ENCODE data around the gene ALDH3B2. TPM values are rescaled to one million over a fixed set of nuclear protein-coding genes. Genes with fewer than 3 reads are reported as not detected.
"Not testable (repeated sequence)": the region's sequence is repeated elsewhere in the genome, so short reads cannot be mapped to it uniquely, and the experiment has no call there.

Gene ALDH3B2
- total and polyA plus RNA-seq, 3 experiments from 2014 or later = not detected

DNA sequence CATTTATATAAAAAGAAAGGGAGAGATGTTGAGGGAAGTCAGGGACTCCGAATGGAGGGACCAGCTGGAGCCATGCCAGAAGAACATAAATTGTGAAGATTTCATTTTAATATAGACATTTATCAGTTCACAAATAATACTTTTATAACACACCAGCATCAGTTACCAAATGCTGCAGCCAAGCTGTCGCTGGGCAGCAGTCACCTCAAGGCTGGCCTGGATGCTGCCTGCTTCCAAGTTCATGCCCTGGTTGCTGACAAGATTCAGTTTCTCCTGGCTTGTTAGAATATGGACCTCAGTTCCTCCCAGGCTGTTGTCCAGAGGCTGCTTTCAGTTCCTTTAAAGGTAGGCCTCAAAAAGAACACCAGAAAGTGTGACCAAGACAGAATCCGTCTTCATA, 30.8 kb upstream of the ALDH3B2 start:
- CTCF ChIA-PET = no interaction called here
- Mint-ChIP-seq H3K4me3 (no peak overlapping the region), H3K4me1 (no peaks in the 10 kb centered on the region), H3K27ac (no peak overlapping the region), H3K9me3 (peaks cover 0 to 2% (median 0%) of the 10 kb centered on the region in 5 donors), H3K36me3 (no peaks in the 10 kb centered on the region), H3K27me3 (peaks cover 11 to 28% of the 10 kb centered on the region in 2 donors)
- no peak overlapping the region for H3K4me3 ChIP-seq (ENCODE audit: low read length)
- no peaks in the 10 kb centered on the region for H3K4me1 ChIP-seq (ENCODE audit: insufficient read depth, low read length)
- no peaks in the 10 kb centered on the region for H3K27me3 ChIP-seq (ENCODE audit: insufficient read depth, low read length, poor library complexity, severe bottlenecking)
- no peak for DNase-seq
- H3K9me3 ChIP-seq (ENCODE audit: low read length) = no peaks in the 10 kb centered on the region
- POLR2A ChIA-PET = no interaction called here
- H3K27ac ChIP-seq (ENCODE audit: low read depth, low read length) = no peak overlapping the region
- no peaks in the 10 kb centered on the region for H3K36me3 ChIP-seq (ENCODE audit: insufficient read depth, low read length)

DNA sequence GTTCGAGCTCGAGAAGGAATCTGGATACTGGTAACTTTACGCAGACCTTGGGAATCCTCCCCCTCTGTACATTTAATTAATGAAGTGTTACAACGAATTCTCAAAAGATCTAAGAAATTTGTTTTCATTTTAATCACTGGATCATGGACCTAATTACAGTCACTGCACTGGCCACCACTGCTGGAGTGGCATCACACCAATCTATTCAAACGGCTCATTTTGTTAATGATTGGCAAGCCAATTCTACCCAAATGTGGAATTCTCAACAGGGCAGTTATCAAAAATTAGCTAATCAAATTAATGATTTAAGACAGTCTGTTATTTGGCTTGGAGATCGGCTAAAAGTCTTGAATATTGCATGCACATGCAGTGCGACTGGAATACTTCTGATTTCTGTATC, 30.1 kb upstream of the ALDH3B2 start:
- Histone ChIP-seq H3K27ac (ENCODE audit: low read depth, low read length) (no peak overlapping the region), H3K9me3 (ENCODE audit: low read length) (no peaks in the 10 kb centered on the region), H3K4me1 (ENCODE audit: insufficient read depth, low read length) (no peaks in the 10 kb centered on the region), H3K36me3 (ENCODE audit: insufficient read depth, low read length) (no peaks in the 10 kb centered on the region), H3K27me3 (ENCODE audit: insufficient read depth, low read length, poor library complexity, severe bottlenecking) (no peaks in the 10 kb centered on the region), H3K4me3 (ENCODE audit: low read length) (no peak overlapping the region)
- no peaks in the 10 kb centered on the region for H3K36me3 Mint-ChIP-seq
- no peak overlapping the region for H3K4me3 Mint-ChIP-seq
- peaks cover 0 to 2% (median 0%) of the 10 kb centered on the region in 5 donors for H3K9me3 Mint-ChIP-seq
- no peak for DNase-seq
- no peaks in the 10 kb centered on the region for H3K4me1 Mint-ChIP-seq
- H3K27ac Mint-ChIP-seq = no peak overlapping the region
- CTCF ChIA-PET = no interaction called here
- POLR2A ChIA-PET = no interaction called here
- peaks cover 13 to 33% of the 10 kb centered on the region in 2 donors for H3K27me3 Mint-ChIP-seq

DNA sequence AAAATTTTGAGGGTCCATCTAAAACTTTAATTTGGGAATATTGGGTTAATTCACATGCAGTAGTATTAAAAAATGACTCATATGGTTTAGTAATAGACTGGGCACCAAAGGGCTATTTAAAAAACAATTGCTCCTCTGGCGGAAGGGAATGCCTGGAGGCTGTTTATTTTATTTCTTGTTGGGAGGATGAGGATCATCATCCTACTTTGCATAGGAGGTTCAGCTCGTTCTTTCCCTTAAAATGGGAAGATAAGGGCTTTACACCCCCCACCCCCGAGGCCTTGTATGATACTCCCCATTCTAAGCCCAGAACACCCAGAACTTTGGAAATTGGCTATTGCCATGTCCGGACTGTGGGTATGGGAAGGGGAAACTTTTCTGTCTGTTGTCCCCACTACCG, 29.3 kb upstream of the ALDH3B2 start:
- H3K27me3 ChIP-seq (ENCODE audit: insufficient read depth, low read length, poor library complexity, severe bottlenecking); H3K9me3 ChIP-seq (ENCODE audit: low read length); H3K4me1 Mint-ChIP-seq; DNase-seq; POLR2A ChIA-PET; H3K36me3 ChIP-seq (ENCODE audit: insufficient read depth, low read length); CTCF ChIA-PET; H3K27ac ChIP-seq (ENCODE audit: low read depth, low read length); H3K36me3 Mint-ChIP-seq; H3K27ac Mint-ChIP-seq; H3K4me3 ChIP-seq (ENCODE audit: low read length); H3K4me1 ChIP-seq (ENCODE audit: insufficient read depth, low read length); H3K4me3 Mint-ChIP-seq; H3K9me3 Mint-ChIP-seq: not testable (repeated sequence)
- H3K27me3 Mint-ChIP-seq = peaks cover 15 to 39% of the 10 kb centered on the region in 2 donors

DNA sequence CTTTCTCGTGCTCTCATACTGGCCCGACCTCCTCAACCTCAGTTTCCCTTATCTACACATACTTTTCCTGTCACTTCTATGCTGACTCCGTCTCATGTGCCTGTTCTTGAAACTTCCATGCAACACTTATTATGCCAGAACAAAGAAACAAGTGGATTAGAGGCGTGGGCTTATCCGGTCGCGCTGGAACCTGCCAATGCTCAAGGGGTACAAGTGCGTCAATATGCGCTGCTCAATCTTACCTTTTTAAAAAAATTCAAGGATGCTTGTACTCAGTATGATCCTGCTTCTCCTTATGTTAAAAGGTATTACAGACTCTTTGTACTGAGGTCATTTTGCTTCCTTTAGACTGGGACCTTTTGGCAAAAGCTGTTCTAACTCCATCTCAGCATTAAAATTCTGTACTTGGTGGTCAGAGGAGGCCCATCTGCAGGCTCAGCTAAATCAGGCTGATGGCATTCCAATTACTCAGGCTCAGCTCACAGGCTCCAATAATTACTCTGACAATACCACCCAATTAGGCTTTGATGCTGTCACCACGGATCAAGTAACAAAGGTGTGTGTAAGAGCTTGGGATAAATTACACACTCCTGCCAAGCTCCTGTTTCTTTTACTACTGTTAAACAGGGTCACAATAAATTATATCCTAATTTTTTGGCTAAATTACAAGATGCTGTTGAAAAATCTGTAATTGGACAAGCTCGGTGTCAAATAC, 26.3 kb upstream of the ALDH3B2 start:
- Histone ChIP-seq H3K4me3 (ENCODE audit: low read length) (no peak overlapping the region), H3K27me3 (ENCODE audit: insufficient read depth, low read length, poor library complexity, severe bottlenecking) (peaks cover 4% of the 10 kb centered on the region), H3K4me1 (ENCODE audit: insufficient read depth, low read length) (no peaks in the 10 kb centered on the region), H3K9me3 (ENCODE audit: low read length) (no peaks in the 10 kb centered on the region), H3K27ac (ENCODE audit: low read depth, low read length) (no peak overlapping the region), H3K36me3 (ENCODE audit: insufficient read depth, low read length) (no peaks in the 10 kb centered on the region)
- Mint-ChIP-seq H3K27me3 (peaks cover 19 to 53% of the 10 kb centered on the region in 2 donors), H3K36me3 (no peaks in the 10 kb centered on the region), H3K27ac (peak overlapping the region in 1 of 8 donors; percentile 17), H3K9me3 (peaks cover 0 to 2% (median 0%) of the 10 kb centered on the region in 5 donors), H3K4me3 (no peak overlapping the region), H3K4me1 (no peaks in the 10 kb centered on the region)
- ChIA-PET POLR2A (no interaction called here), CTCF (no interaction called here)
- DNase-seq = no peak

DNA sequence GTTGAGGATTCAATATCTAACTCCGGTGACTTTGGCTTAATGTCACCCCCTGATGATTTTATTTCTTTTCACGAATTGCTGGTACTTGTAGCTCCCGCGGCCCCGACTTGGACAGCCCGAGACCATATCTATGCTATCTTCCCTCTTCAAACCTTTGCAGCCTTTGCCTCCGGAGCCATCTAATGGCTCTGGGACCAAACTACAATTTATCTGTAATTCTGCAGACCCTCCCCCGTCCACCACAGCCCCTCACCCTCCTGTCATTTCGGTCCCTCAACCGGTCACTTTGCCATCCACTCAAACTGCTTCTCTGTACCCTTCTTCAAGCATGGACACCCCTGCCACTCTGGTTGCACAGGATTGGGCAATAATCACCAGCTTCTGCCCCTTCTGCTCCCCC, 25.7 kb upstream of the ALDH3B2 start:
- H3K36me3 ChIP-seq (ENCODE audit: insufficient read depth, low read length) = no peaks in the 10 kb centered on the region
- H3K4me3 Mint-ChIP-seq = no peak overlapping the region
- no peaks in the 10 kb centered on the region for H3K4me1 Mint-ChIP-seq
- H3K9me3 ChIP-seq (ENCODE audit: low read length) = no peaks in the 10 kb centered on the region
- POLR2A ChIA-PET = no interaction called here
- peaks cover 19 to 56% of the 10 kb centered on the region in 2 donors for H3K27me3 Mint-ChIP-seq
- no peak overlapping the region for H3K27ac Mint-ChIP-seq
- no peak overlapping the region for H3K27ac ChIP-seq (ENCODE audit: low read depth, low read length)
- peaks cover 0 to 2% (median 0%) of the 10 kb centered on the region in 5 donors for H3K9me3 Mint-ChIP-seq
- peaks cover 4% of the 10 kb centered on the region for H3K27me3 ChIP-seq (ENCODE audit: insufficient read depth, low read length, poor library complexity, severe bottlenecking)
- H3K36me3 Mint-ChIP-seq = no peaks in the 10 kb centered on the region
- no peak for DNase-seq
- H3K4me1 ChIP-seq (ENCODE audit: insufficient read depth, low read length) = no peaks in the 10 kb centered on the region
- no peak overlapping the region for H3K4me3 ChIP-seq (ENCODE audit: low read length)
- CTCF ChIA-PET = no interaction called here

DNA sequence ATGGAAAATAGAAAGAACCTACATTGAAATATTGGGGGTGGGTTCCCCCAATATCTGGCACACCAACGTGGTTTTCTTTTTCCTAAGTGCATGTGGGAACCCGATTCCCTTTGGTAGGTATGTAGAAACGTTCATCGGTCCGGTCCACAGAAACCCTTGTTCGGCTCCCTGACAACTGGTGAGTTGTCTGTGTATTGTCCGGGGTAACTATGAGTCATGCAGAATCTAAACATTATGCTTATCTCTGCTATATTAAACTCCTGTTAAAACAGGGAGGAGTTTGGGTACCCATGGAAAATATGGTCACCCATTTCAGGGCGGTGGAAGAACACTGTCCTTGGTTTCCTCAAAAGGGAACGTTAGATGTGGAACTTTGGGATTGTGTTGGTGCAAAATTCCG, 25.1 kb upstream of the ALDH3B2 start:
- H3K9me3 Mint-ChIP-seq = peaks cover 0 to 2% (median 0%) of the 10 kb centered on the region in 5 donors
- DNase-seq = no peak
- Histone ChIP-seq H3K27me3 (ENCODE audit: insufficient read depth, low read length, poor library complexity, severe bottlenecking) (peaks cover 4% of the 10 kb centered on the region), H3K9me3 (ENCODE audit: low read length) (no peaks in the 10 kb centered on the region), H3K27ac (ENCODE audit: low read depth, low read length) (no peak overlapping the region), H3K36me3 (ENCODE audit: insufficient read depth, low read length) (no peaks in the 10 kb centered on the region), H3K4me1 (ENCODE audit: insufficient read depth, low read length) (no peaks in the 10 kb centered on the region), H3K4me3 (ENCODE audit: low read length) (no peak overlapping the region)
- H3K36me3 Mint-ChIP-seq = no peaks in the 10 kb centered on the region
- CTCF ChIA-PET = no interaction called here
- H3K4me1 Mint-ChIP-seq = no peaks in the 10 kb centered on the region
- no peak overlapping the region for H3K27ac Mint-ChIP-seq
- H3K4me3 Mint-ChIP-seq = no peak overlapping the region
- POLR2A ChIA-PET = no interaction called here
- peaks cover 19 to 56% of the 10 kb centered on the region in 2 donors for H3K27me3 Mint-ChIP-seq

DNA sequence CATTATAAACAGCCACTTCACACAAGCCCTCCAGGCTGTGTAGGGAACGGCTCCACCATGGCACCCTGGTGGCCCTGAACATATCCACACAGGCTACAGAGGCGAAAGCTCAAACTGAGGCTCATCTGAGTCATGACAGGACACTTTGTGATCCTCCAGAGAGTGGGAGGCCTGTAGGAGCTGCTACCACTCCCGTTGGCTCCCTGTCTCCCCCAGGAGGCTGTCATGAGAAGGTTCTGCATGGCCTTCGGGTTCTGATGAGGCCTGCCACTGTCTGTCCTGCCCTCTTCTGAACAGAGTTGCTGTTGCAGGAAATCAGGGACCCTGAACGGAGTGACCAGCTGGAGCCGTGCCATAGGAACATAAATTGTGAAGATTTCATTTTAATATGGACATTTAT, 23.8 kb upstream of the ALDH3B2 start:
- no peak for DNase-seq
- no peak overlapping the region for H3K27ac ChIP-seq (ENCODE audit: low read depth, low read length)
- Mint-ChIP-seq H3K9me3 (peaks cover 0 to 2% (median 0%) of the 10 kb centered on the region in 5 donors), H3K36me3 (no peaks in the 10 kb centered on the region), H3K27me3 (peaks cover 12 to 47% of the 10 kb centered on the region in 2 donors), H3K4me3 (no peak overlapping the region), H3K27ac (peak overlapping the region in 1 of 8 donors; percentile 74), H3K4me1 (no peaks in the 10 kb centered on the region)
- no peak overlapping the region for H3K4me3 ChIP-seq (ENCODE audit: low read length)
- no peaks in the 10 kb centered on the region for H3K9me3 ChIP-seq (ENCODE audit: low read length)
- CTCF ChIA-PET = no interaction called here
- no peaks in the 10 kb centered on the region for H3K4me1 ChIP-seq (ENCODE audit: insufficient read depth, low read length)
- peaks cover 4% of the 10 kb centered on the region for H3K27me3 ChIP-seq (ENCODE audit: insufficient read depth, low read length, poor library complexity, severe bottlenecking)
- no peaks in the 10 kb centered on the region for H3K36me3 ChIP-seq (ENCODE audit: insufficient read depth, low read length)
- POLR2A ChIA-PET = interaction anchor here (0.6 kb wide), 1 partner anchor 11 kb away, joined by 3 read pairs; no protein-coding TSS in a partner anchor

DNA sequence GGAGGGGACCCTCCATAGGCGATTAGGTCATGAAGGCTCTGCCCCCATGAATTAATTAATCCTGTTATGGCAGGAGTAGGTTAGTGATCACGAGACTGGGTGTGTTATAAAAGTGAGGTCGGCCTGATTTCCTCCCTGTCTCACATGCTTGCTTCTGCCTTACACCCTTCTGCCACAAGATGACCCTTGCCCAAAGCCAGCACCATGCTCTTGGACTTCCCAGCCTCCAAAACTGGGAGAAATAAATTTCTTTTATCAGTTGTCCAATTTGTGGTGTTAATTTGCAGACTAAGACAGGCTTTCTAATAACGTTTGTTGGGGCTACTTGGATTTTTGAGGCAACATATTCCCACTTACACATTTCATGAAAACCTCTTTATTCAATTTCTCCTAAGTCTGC, 23.4 kb upstream of the ALDH3B2 start:
- Mint-ChIP-seq H3K27me3 (peaks cover 12 to 43% of the 10 kb centered on the region in 2 donors), H3K36me3 (no peaks in the 10 kb centered on the region), H3K4me3 (no peak overlapping the region), H3K27ac (peak overlapping the region in 1 of 8 donors; percentile 74), H3K4me1 (no peaks in the 10 kb centered on the region), H3K9me3 (peaks cover 0 to 2% (median 0%) of the 10 kb centered on the region in 5 donors)
- Histone ChIP-seq H3K9me3 (ENCODE audit: low read length) (no peaks in the 10 kb centered on the region), H3K4me3 (ENCODE audit: low read length) (no peak overlapping the region), H3K27ac (ENCODE audit: low read depth, low read length) (no peak overlapping the region), H3K27me3 (ENCODE audit: insufficient read depth, low read length, poor library complexity, severe bottlenecking) (peaks cover 4% of the 10 kb centered on the region), H3K4me1 (ENCODE audit: insufficient read depth, low read length) (no peaks in the 10 kb centered on the region), H3K36me3 (ENCODE audit: insufficient read depth, low read length) (no peaks in the 10 kb centered on the region)
- ChIA-PET POLR2A (no interaction called here), CTCF (no interaction called here)
- DNase-seq = no peak

All from CD8-positive, alpha-beta memory T cell (primary cell).